HG02943 (cell line): ENCODE results near the gene CD80.
"Not testable (repeated sequence)": the region's sequence is repeated elsewhere in the genome, so short reads cannot be mapped to it uniquely, and the experiment has no call there.

Source experiments
- ATAC-seq: cut with Tn5 transposase; IDR thresholded peaks from one replicate; pipeline ENCODE4 v1.9.1; 2021; ENCODE audit warnings: mild to moderate bottlenecking, low read depth, moderate library complexity; ENCODE audit not compliant: unreplicated experiment

CD80 gene

DNA sequence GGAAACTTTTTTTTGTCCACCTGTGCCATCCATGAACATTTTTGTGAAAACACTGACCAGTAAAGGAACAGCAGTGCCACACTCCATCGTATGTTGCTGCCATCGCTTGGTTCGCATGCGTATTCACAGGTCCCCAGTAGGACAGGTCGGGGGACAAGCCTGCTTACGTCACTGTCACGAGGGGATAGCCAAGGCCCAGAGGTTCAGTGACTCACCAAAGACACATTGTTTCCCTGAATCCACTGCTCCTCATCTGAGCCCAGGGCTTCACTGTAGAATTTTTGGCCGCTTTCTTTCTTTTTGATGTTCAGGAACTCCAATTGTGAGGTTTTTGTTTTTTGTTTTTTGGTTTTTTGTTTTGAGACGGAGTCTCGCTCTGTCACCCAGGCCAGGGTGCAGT is 25.8 kb upstream of the CD80 start:
- no peak for ATAC-seq

DNA sequence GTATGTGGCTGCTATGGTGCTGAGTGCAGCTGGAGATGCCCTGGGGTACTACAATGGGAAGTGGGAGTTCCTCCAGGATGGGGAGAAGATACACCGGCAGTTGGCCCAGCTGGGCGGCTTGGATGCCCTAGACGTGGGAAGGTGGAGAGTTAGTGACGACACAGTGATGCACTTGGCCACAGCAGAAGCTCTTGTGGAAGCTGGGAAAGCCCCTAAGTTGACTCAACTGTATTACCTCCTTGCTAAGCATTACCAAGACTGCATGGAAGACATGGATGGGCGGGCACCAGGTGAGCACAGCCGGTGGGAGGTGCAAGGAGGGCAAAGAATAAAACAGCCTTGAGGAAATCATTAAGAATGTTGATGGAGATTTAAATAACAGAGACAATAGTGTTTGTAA is 22.8 kb upstream of the CD80 start:
- no peak for ATAC-seq

DNA sequence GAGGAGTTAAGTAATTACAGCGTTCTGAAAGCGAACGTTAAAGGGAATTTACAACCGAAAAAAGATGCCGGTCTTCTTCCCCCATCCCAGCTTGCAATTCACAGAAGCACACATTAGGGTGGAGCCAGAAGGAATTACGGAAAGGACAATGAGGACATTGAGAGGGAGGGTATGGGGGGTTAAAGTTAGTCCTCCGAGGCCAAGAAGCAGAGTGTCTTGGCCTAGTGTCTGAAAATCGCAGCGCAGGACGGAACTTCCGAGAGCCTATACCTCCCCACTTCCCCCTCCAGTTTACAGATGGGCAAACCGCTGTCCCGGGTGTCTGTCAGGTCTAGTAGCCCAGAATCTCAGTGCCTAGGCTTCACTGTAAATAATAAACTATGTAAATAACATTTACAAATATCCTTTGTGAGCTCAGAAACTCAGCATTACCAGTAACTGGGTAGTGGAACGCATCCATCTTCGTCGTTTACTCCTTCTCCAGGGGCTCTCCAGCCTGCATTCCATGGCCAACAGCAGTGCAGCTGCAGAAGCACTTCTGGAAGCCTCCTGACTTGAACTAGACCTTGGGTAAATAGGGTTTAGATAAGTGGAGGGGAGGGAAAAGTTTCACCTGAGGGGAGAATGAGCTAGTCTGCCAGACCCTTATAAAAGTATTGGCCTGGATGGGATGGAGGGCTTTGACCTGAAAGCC is 20.8 kb upstream of the CD80 start:
- ATAC-seq = peak; percentile 71

DNA sequence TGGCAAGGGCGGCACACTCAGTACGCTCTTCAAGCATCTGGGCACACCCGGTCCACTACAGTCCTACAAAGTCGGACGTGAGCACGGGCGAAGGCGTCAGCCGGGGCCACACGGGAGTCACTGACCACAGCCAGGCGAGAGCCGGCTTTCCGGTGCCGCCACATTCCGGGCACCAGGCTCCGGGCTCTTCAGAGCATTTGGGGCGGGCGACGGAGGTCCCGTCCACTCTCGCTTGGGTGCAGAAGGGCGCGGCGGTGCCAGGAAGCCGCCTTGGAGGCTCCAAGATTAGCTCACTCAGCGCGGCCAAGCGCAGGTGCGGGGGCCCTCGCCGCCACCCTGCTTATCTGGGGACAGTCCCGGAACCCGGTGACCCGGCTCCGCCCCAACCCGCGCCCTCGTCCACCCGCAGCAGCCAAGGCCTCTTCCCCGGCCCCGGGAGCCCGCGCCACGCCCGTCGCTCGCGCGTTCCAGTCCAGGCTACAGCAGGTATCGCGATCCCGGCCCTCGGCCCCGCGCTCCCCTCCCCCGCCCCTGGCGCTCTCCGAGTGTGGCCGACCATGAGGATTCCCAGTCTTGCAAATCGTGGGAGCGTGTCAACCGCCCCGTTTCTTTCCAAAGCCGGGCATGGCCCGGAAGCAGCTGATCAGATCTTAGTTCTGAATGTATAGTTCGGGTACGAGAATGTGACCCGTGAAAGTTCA is 20.1 kb upstream of the CD80 start, which contains the start of gene ADPRH:
Gene ADPRH, plus strand, starts transcription at position 127 of the 701 bp plus-strand sequence. CDS start 2,678 bp downstream, outside the sequence.
- ATAC-seq = peak; percentile 52

DNA sequence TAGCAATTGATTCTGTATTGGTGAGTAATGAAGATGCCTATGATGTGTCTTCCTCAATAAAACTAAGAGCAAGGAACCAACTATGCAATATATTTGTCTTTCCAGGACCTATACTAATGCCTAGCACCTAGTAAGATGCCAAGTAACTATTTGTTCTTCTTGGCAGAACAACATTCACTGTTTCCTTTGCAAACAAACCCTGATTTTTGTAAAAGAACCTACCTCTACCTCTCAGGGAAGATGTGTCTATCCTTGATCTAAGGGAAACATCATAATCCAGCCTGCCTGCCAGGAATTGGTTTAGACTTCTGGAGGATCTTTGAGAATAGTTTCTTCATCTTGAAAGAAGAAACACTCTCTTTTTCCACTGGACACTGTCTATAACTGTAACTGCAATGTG is 16.1 kb upstream of the CD80 start:
- ATAC-seq = no peak

DNA sequence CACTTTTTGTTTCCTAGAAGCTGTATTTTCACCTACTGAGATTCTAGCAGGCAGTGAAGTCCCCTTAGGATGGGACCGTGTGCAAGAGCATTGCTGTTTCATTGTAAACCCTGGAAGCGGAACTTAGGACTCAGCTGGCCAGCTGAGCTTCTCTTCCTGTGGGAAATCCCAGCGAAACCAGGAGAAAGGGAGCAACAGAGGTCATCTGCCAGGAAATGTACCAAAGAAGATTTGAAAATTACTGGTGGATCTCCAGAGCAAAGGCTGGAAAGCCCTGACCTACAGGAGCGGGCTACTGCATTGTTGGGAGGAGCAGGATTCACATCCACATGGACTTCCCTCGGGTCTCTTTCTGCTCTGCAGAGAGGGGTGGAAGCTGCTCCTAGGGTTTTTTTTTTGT is 12.3 kb upstream of the CD80 start:
- ATAC-seq = no peak

DNA sequence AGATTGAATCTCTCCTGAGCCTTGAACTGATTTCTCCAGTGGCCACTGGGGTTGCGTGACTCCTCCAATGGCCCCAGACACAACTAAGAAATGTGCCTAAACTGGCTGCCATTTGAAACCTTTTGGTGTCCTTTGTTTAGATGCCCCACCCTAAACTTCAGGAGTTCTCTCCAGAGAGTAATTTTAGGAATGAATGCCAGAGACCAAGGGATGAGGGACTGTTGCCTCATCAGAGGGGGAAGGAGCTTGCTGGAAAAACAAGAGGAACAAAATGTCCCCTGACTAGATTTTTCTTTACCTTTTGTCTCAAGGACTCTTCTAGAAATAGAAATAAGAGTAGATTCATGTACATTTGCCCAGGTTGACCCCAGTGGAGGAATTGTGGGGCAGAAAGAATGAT is 11.8 kb upstream of the CD80 start:
- ATAC-seq = no peak

DNA sequence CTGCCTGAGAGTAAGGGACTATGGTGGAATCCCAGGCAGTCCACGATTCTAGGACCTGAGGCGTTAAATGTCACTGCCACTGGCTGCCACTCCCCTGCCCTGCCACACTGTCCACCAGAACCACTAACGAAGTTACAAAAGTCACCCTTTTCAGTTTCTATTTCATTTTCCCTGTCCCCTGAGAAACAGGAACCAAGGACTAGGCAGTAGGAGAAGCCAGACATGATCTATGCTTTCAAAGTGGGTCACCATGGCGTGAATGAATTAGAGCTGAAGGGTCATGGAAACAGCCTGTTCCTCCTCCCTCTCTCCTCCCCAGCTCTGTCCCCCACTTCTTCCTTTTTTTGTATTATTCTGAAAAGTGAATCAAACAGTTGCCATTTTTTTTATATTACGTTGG is 10.8 kb upstream of the CD80 start:
- peak; percentile 77 for ATAC-seq

DNA sequence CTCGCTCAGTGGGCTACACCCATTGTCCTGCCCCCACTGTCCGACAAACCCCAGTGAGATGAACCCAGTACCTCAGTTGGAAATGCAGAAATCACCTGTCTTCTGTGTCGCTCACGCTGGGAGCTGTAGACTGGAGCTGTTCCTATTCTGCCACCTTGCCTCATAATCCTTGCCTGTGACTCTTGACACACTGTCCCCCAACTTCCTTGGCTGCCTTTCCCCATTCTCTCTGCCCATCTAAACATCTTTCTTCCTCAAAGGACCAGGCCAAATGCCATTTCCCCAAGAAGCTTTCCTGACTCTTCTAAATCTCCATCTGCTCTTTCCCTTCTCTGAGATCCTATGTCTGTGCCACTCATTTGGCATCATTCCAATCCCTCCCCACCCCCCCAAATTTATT is 9.7 kb upstream of the CD80 start:
- no peak for ATAC-seq

DNA sequence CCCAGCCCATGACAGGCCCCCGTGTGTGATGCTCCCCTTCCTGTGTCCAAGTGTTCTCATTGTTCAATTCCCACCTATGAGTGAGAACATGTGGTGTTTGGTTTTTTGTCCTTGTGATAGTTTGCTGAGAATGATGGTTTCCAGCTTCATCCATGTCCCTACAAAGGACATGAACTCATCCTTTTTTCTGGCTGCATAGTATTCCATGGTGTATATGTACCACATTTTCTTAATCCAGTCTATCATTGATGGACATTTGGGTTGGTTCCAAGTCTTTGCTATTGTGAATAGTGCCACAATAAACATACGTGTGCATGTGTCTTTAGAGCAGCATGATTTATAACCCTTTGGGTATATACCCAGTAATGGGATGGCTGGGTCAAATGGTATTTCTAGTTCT is 3.9 kb upstream of the CD80 start:
- not testable (repeated sequence) for ATAC-seq

DNA sequence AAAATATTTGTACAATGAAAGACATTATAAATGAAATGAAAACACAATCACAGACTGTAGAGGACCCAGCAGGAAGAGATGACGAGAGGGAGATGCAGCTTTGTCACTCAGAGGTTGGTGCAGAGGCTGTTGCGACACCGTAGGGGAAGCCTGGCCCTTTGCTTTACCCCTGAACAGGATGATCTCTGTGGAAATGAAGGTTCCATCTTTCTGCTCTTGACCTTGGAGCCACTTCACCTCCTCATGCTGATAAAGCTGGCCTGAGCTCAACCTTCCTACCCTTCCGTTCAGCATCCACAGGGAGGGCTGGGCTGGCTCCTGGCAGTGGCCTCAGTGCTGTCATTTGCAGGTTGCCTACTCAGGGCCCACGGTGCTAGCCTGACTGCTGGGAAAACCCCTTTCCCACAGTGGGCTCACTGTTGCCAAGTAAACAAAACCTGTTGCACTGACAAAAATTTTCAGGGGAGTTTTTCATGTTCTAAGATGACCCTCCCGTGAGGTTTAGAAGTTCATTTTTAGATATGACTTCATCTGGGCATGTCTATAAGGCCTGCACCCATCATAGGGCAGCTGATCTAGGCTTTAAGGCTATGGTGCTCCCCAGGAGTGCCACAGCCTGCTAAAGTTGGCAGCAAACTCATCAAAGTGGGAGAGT is 3.0 kb upstream of the CD80 start:
- peak; percentile 61 for ATAC-seq

DNA sequence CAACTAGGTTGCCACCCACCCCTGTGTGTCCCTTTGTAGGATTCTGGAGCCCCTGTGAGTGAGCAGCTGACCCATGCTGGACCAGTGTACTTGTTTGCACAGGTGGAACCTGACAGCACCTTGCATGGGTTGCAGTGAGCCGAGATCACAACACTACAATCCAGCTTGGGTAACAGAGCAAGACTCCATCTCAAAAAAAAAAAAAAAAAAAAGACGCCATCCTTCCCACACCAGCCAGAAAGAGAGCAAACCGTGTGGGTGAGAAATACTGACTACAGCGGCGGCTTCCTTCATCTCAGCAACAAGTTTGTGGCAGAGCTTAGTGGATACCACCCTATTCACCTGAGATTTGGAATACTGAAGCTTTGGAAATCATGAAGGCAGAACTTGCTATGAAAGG is 746 bp upstream of the CD80 start:
- no peak for ATAC-seq

DNA sequence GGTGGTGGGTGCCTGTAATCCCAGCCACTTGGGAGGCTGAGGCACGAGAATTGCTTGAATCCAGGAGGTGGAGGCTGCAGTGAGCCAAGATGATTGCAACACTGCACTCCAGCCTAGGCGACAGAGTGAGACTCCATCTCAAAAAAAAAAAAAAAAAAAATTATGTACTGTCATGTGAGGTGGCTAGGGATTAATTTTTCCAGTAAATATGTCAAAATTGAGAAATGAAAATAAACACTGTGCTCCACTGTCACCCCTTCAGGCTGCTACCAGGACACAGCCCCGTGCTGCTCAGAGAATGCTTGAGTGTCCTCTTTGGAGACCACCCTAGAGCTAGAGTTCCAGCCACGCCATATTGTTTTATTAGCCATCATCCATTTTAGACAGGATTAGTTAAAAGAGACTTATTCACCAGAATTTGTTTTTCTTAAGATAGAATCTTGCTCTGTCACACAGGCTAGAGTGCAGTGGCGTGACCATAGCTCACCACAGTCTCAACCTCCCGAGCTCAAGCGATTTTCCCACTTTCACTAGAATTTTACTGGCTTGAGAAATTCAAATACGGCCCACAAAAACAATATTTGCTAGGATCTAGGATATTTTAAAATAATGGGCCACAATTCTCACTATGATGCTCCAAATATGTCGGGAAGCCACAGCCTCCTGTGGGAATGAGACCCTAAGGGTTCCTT is 642 bp downstream of the CD80 start:
- no peak for ATAC-seq

DNA sequence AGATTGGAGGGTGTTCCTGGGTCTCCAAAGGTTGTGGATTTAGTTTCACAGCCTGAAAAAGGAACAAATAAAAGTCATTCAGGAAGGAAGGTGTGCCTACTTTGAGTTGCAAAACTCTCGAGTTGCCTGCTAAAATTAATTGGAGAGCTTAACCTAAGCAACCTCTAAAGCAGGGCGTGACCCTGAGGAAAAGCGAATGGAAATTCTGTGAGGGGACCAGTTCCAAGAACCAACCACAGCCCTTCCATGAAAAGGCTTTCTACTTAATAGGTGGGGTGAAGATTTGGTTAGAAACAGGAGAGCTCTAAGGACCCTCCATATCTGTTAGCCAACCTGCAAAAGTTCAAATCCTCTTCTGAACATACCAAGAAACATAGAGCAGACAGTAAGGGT is 1.5 kb downstream of the CD80 start:
- no peak for ATAC-seq

DNA sequence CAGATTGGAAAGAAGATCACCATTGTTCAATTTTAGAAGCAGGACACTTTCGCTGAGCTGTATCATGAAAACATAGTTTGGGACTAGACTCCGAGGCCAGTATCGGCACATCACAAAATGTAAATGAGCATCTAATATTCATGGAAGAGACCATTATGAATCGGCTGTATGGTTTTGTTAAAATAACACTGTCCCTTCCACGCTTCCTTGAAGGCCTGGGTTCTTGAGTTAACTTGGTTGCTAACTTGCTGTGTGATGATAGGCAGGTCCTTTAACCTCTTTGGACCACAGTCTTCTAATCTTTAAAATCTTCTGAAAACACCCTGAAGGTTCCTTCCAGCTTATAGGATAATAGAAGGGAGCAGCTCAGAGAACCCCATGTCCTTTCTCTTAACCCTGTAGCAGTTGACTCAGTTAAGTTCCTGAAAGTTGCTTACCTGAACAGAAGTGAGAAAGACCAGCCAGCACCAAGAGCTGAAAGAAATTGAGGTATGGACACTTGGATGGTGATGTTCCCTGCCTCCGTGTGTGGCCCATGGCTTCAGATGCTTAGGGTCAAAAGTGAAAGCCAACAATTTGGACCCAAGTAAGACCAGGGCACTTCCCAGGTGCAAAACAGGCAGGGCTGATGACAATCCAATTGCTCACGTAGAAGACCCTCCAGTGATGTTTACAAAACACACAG is 2.1 kb downstream of the CD80 start:
- no peak for ATAC-seq

DNA sequence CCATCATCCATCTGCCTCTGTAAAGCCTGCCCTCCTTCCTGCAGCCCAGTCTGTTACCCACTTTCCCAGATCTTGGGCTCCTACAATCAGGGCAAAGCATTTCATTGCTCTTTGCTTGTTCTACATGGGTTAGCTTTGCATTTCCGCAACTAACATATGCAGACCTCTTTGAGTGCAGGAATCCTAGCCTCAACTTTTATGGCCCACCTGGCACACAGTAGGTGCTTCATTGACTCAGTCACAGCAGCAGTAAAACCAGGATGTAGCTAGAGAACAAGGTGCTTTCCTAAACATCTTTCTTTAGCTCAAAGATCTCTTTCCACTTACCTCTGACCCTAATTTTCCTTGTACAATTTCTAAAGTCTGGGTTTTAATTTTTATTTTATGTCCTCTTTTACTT is 3.5 kb downstream of the CD80 start:
- ATAC-seq = no peak

DNA sequence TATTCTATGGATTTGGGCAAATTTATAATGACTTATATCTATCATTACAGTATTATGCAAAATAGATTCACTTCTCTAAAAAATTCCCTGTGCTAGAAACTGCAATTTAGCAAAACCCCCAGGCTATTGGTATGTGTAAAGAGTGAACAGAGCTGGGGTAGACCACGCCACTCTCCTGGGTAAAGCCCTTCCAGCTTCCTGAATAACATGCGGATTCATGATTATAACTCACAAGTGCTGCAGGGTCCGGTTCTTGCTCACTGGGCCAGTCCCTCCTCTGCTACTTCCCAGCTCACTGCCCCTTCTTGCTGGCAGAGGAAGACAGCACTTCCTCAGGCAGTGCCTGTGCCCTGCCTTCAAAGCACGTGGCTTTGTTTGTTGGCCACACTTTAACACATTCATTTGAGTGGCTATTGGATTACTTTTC is 4.1 kb downstream of the CD80 start:
- ATAC-seq = no peak

DNA sequence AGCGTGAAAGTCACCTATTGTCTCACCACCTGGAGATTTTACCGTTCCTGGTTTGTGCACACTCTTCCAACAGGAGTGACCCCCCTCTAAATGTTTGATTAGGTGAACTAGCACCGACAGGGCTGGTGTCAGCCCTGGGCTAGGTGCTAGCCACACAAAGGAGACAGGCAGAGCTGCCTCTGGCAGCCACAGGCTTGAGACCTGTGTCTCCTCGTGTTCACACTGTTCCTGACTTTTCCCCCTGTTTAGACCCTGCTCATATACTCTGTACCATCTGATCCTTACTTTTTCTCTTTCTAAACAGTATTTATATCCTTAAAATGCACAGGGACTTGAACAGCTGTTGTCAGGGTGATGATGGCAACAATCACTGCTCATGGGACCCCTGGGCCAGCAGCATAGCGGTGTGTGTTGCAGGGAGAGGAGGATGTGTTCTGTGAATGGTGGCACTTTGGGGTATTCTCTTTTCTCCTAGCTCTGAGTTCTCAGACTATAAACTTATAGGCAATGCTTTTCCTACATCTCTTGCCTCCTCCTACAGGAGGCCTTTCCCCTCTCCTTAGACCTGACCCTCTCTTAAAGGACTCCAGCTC is 5.5 kb downstream of the CD80 start:
- ATAC-seq = no peak

DNA sequence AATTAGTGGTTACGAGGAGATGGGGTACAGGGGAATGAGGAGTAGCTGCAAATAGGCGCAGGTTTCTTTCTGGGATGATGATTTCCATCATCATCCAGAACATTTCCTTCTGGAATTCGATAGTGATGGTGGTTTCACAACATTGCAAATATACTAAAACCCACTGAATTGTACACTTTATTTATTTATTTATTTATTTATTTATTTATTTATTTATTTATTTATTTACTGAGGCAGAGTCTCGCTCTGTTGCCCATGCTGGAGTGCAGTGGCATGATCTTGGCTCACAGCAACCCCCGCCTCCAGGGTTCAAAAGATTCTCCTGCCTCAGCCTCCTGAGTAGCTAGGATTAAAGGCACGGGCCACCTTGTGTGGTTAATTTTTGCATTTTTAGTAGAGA is 6.5 kb downstream of the CD80 start:
- not testable (repeated sequence) for ATAC-seq

DNA sequence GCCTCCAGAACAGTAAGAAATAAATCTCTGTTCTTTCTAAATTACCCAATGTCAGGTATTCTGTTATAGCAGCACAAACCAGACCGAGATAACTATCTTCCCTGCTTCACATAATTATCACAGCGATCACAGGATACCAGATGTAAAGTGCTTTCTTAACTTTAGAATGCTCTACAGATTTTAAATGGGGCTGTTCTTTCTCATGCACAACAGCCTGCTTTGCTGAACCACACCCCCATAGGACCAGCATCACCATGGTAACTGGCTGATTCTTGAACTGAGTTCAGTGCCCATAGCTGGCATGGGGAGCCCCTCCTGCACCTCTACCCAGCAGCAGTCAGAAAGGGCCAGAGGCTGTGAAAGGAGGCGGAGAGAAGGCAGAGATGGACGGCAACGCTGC is 7.8 kb downstream of the CD80 start:
- no peak for ATAC-seq
